Measurements from ENCODE around the gene EFHB.
A peak's percentile ranks its signal among the peaks of the same experiment; 100 is the strongest.
"Not testable (repeated sequence)": the region's sequence is repeated elsewhere in the genome, so short reads cannot be mapped to it uniquely, and the experiment has no call there.

The EFHB gene

DNA sequence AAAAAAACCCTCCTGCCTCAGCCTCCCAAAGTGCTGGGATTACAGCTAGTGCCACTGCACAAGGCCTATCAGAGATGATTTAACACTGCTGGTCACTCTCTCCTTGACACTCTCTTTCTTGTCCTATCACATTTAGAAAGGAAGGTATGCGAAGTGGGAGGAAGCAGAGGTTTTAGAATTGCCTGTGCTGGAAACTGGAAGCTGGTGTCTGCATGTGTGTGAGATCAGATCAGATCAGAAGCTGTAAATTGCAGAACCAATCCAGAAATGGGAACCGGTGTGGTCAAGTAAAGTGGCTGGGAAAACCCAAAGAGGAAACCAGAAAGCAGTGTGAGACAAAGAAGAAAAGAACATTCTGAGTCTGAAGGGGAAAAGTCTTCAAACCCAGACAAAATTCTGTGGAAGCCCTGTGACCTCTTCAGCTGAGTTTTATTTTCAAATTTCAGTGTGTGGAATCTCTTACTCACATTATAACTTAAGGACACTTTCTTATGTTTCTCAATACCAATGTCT is 2.8 kb downstream of the EFHB start:
- DNase-seq, result no peak

DNA sequence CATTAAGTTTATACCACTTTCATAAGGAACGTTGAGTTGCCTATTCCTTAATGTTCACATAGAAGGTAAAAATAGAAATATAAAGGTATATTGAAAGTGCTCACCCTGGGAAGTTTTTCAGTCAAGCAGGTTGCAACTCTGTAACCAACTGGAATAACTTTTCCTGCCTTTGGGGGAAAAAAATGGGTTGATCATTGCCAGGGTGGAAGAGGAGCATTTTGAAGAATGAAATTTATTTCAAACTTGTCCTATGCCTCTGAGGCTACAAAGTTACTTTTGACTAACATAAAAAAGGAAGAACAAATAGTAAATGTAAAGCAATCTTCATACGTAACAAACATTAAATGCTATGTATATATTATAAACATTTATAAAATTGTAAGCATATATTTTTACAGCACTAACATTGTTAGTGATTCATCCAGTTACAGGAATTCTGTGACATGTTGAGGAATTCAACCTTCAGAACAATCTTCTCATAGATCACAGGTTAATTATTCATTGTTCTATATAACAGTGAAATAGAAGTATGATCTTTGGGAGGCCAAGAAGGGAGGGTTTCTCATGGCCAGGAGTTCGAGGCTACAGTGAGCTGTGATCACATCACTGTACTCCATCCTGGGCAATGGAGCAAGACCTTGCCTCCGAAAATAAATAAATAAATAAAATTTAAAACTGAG is 13.5 kb downstream of the EFHB start:
- DNase-seq, result no peak

DNA sequence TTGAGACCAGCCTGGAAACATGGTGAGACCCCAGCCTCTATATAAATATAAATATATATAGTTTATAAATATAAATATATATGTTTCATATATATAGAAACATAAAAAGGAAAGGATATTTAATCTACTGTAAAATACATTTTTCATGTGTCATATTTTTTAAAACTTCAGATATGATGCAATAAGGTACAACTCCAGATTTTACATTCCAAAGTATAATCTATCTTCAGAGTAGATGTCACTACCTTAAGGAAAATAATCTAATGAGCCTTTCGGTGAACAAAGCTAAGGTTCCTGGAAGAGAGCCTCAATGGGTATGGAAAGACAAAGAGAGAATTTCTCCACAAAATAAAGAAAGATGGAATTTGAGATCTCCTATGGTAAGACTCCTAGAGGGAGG is 16.9 kb downstream of the EFHB start:
- DNase-seq, result no peak

DNA sequence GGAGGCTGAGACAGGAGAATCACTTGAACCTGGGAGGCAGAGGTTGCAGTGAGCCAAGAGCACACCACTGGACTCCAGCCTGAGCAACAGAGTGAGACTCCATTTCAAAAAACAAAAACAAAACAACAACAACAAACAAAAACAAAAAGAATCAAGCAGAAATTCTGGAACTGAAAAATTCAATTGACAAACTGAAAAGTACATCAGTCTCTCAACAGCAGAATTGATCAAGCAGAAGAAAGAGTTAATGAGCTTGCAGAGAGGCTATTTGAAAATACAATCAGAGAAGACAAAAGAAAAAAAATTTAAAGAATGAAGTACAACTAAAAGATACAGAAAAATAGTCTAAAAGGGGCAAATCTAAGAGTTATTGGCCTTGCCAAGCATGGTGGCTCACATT is 22.6 kb downstream of the EFHB start:
- DNase-seq, result no peak

DNA sequence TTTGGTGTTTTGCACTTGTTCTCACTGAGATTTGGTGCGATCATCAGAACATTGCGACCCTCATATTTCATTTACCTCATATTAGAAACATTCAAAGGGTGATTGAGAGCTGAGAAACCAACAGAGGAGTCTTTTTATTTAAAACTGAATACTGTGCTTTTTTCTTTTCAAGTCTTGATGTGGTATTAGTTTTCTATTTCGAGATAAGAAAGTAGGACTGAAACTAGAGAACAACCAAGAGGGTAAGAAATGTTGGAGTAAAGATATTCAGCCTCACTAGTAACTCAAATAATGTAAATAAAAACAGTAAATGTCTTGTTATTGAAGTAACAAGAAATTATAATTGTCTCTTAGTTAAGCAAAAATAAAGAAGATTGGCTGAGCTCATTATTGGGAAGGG is 26.5 kb downstream of the EFHB start:
- no peak for DNase-seq

DNA sequence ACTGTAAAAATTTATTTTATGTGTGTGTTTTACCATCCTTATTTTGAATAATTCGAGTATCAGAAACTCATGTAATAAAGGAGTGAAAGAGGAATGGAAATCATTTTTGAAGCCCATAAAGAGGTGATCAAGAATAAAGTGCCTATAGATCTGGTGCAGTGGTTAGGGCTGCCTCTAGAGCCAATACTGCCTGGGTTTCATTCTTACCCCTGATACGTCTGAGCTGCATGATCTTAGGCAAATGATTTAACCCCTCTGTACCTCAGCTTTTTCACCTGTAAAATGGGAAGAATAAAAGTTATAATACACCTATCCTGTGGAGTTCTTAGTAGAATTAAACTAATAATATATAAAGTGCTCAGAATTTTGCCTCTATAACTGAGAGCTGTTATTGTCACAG is 30.4 kb downstream of the EFHB start:
- DNase-seq, result no peak

DNA sequence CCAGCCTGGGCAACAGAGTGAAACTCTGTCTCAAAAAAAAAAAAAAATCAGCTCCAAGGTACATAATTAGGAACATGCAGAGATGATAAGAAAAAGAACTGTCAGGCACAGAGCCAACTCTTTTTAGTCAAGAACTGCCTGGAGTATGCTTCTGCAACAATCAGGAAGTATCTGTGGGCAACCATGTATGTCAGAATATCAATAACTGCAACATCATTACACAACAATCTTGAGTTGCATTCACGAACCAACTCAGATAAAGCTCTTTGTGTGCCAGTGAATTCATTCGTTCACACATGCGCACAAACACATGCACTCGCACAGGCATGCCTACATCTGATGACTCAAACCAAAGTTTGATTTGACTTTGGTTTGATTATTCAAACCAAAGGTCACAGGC is 32.1 kb downstream of the EFHB start:
- no peak for DNase-seq

DNA sequence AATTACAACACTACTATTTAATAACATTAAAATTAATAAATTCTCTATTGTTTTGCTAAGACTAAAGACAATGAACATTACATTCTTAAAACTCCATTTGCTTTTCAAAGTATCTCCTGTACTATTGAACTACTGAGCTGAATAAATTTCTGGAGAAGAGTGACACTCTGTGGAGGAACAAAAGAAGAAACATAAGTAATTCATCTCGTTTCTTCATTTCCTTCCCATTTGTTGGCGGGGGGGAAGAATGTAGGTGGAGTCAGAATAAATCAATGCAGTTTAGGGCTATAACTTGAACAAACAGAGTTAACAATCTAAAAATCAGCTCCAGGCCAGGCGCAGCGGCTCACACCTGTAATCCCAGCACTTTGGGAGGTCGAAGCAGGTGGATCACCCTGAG is 32.7 kb downstream of the EFHB start:
- no peak for DNase-seq

DNA sequence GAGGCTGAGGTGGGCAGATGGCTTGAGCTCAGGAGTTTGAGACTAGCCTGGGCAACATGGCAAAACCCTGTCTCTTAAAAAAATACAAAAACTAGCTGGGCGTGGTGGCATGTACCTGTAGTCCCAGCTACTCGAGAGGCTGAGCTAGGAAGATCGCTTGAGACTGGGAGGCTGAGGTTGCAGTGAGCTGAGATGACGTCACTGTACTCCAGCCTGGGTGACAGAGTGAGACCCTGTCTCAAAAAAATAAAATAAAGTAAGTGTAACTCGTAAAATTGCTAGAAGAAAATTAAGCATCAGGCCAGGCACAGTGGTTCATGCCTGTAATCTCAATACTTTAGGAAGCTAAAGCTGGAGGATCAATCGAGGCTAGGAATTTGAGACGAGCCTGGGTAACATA is 34.2 kb downstream of the EFHB start:
- not testable (repeated sequence) for DNase-seq

DNA sequence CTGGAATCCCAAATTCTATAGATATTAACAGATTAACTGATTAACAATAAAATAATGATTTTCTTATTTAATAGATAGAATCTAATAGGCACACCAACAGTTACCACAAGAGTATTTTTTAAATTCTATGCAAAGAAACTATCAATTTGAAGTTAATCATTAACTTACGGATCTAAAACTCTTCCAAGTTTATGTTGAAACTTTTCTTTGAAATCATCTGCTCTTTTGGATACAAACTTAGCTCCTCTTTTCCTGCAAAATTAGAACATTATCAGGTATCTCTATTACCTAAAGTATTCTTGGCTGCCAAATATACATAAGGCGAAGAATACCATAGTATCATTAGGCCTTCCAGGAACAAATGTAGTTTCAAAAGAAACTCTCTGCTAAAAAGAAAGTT is 34.8 kb downstream of the EFHB start:
- DNase-seq, result no peak

DNA sequence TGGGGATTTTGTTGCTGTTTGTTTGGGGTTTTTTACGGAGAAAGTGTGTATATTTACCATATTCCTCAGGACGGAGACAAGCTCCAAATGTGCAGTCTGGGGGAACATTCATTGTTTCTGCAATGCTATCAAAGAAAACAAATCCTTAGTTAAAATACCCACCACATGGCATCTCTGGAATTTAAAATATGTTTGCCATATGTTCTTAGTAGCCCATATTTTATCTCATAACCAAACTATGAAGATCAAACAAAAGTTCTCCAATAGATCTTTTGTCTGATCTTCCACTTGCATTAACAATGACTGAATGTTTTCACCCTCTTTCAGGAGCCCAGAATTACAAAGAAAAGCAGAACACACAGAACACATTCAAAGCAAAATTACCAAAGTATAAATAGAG is 35.3 kb downstream of the EFHB start:
- DNase-seq, result no peak

DNA sequence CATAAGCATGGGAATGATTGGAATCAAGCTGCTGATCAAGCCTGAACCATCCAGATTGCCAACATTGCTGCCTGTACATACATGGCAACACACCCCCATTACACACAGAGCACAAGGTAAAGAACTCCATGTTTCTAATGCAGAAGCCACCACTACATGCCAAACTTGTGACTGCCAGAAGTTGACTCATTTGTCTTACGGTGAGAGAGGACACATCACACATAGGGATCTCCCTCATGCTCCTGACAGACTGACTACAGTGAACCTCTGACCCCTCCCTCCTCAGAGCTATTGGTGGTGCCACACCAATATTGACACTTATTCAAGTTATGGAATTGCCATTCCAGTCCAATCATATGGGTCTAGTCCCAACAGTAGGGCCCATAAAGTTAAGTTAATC is 42.3 kb downstream of the EFHB start:
- no peak for DNase-seq

DNA sequence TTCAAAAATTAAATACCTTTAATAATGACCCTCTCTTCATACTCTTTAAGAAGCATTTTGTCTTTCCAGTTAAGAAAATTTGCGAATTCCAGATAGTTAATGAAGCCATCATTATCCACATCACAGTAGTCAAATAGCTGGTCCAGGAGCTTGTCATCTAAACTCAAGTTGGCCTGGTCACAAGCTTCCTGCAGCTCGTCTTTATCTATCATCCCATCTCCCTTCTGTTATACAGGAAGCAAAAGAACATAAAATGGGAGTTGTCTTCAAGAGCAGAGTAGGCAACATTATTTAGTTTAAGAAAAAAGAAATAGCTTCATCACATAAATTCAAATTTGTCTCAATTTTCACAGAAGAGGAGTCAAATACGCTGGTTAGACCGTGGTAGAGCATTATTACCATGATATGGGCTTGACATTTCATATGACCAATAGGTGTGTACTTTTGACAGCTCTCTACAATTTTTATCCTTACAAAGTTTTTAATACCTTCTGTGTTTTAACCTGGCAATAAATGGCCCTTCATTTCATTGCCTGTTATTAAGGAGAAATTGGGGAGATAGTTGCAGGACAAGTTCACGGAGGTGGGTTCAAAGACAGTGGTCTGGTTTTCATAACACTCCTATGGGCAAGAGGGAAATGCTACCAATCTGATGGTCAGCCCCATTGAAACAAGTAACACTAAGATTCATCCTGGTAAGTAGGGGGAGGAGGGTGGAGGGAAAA is 45.4 kb downstream of the EFHB start:
- DNase-seq, result no peak

DNA sequence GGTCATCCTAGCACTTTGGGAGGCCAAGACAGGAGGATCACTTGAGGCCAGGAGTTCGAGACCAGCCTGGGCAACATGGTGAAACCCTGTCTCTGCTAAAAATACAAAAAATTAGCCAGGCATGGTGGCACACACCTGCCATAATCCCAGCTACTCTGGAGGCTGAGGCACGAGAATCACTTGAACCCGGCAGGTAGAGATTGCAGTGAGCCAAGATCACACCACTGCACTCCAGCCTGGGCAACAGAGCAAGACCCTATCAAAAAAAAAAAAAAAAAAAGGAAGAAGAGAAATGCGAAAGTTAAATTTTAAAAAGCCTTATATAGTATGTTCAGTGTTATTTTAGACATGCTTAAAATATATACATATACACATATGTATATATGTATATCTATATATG is 46.9 kb downstream of the EFHB start:
- DNase-seq, result not testable (repeated sequence)

DNA sequence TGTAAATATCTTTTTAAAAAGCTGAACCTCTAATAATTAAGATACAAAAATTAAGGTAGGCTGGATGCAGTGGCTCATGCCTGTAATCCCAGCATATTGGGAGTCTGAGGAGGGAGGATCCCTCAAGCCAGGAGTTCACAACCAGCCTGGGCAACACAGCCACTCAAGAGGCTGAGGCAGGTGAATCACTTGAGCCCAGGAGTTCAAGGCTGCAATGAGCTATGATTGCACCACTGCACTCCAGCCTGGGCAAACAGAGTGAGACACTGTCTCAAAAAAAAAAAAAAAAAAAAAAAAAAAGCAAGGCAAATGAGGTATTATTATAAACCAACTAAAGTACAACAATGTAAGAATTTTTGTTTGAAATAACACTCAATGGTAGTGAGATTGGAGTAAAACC is 47.6 kb downstream of the EFHB start:
- no peak for DNase-seq

DNA sequence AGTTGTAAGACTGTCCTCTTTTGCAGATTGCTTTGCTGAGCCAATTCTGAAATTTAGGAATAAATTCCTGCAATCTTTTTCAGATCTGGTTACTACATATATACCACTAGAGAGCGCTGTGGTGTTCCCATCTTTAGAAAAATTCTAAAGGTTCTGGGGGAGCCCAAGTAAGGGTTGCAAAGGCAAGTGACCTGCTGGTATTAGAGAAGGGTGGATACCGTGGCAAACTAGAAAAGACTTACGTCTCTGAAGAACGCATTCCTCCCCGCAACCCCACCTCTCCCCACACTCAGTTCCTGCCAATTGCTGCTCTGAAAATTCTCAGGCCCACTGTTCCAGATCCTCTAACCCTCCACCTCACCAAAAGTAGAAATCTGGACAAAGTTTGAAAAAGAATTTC is 48.5 kb downstream of the EFHB start:
- peak; percentile 24 for DNase-seq

DNA sequence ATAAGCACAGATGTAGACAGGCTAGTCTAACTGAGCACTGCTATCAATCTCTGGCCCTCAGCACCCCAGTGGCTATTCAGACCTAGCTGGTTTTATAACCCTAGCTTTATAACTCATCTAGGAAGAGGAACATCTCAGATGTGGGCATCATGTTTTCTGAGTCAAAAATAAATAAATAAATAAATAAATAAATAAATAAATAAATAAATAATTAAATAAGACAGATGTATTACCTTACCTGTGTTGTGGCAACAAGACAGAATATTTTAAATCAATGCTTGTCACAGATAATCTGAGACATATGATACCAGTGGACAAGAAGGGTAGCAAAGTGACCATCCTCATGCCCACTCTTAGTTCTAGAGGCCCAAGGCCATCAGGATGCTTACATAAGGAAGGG is 52.2 kb downstream of the EFHB start:
- DNase-seq, result no peak

DNA sequence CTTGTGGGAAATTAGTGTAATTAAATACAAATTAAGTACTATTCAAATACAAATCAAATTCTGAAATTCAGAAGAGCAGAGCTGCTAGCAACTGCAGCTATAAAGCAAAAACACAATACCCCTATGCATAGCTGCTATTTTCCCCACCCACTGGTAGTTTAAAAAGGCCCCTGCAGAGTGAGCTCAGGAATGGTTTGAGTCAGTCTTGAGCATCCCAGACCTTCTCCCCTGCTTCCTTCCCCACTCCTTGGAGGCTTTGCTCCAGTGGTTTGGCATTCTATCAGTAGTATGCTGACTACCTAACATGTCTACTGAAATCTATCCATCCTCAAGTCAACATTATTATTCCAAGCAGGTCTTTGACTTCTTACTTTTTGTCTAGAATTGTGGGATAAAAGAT is 53.0 kb downstream of the EFHB start:
- DNase-seq, result no peak

DNA sequence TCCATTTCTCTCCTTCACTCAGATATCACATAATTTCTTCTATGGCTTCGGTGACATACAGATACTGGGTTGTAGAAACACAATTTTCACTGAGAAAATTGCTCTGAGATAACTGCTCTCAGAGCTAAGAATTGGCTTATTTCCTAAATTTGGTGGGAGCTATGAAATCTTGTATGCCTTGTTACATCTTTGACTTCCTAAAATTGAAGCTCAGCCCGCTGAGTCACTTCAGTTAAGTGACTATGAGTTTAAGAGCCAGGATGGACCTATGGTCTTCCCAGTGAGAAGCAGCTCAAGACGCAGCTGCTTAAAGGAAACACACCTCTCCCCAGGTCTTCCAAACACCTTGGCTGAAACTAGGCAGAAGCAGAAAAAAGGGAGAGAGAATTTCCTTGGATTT is 56.4 kb downstream of the EFHB start:
- DNase-seq, result no peak

DNA sequence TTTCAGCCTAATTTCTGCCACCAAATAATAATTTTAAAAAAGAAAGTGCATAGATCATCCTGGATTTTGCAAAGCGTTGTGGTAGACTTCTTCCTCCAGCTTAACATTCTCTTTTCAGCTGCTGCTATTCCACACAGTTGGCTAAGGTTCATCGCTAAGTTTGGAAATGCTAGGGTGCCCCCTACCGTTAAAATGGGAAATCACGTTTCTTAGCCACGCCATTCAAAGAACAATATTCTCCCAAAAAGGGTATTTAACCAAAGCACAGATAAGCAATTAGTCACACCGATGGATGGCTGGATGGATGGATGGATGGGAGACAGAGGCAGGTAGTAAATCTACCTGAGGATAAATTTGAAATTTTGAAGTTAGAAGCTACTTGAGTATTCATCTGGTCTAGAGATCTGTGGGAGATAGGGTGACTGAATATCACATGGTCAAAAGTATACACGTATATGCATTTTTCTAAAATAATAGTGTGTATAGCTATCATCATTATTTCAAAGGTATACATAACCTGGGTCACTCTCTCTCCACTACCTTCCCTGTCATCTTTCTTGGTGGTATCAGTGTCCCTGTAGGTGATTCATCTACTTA is 67.2 kb downstream of the EFHB start:
- peak; percentile 89 for DNase-seq

DNA sequence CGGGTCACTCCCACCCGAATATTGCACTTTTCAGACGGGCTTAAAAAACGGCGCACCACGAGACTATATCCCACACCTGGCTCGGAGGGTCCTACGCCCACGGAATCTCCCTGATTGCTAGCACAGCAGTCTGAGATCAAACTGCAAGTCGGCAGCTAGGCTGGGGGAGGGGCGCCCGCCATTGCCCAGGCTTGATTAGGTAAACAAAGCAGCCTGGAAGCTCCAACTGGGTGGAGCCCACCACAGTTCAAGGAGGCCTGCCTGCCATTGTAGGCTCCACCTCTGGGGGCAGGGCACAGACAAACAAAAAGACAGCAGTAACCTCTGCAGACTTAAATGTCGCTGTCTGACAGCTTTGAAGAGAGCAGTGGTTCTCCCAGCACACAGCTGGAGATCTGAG is 78.7 kb downstream of the EFHB start:
- not testable (repeated sequence) for DNase-seq

DNA sequence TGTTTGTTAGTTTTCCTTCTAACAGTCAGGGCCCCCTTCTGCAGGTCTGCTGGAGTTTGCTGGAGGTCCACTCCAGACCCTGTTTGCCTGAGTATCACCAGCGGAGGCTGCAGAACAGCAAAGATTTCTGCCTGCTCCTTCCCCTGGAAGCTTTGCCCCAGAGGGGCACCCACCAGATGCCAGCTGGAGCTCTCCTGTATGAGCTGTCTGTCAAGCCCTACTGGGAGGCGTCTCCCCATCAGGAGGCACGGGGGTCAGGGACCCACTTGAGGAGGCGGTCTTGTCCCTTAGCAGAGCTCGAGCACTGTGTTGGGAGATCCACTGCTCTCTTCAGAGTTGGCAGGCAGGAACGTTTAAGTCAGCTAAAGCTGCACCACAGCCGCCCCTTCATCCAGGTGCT is 87.4 kb downstream of the EFHB start:
- DNase-seq, result not testable (repeated sequence)
